Neural cell (in vitro differentiated cells): ENCODE results near the gene CMTM6. TPM values are rescaled to one million over a fixed set of nuclear protein-coding genes. Genes with fewer than 3 reads are reported as not detected.

Experiments used
- H2AFZ ChIP-seq: fragments of 200-600, 300-800 bp; sonication (generic), shearing (Covaris generic); 2 replicates; pipeline ENCODE4 v1.6.0; 2014; ENCODE audit warnings: low read depth, mild to moderate bottlenecking, antibody characterized with exemption, low read length, moderate library complexity
- H3F3A ChIP-seq: fragments of 200-600 bp; shearing (Covaris generic); 2 replicates; pipeline ENCODE4 v1.6.1; 2016; ENCODE audit warnings: mild to moderate bottlenecking, moderate library complexity, mixed read lengths, antibody characterized with exemption, low read length; ENCODE audit not compliant: insufficient read depth, poor library complexity, severe bottlenecking
- H3K27ac ChIP-seq: fragments of 200-600, 300-800 bp; sonication (generic), shearing (Covaris generic); 2 replicates; pipeline ENCODE4 v1.5.1; 2014; ENCODE audit warnings: mild to moderate bottlenecking, low read length, moderate library complexity
- H3K27me3 ChIP-seq: fragments of 300-800, 200-600 bp; sonication (generic), shearing (Covaris generic); 2 replicates; pipeline ENCODE4 v1.6.0; 2014; ENCODE audit warnings: mild to moderate bottlenecking, low read depth, low read length, moderate library complexity; ENCODE audit not compliant: insufficient read depth
- H3K36me3 ChIP-seq: fragments of 300-800, 200-600 bp; sonication (generic), shearing (Covaris generic); 2 replicates; pipeline ENCODE4 v1.5.1; 2014; ENCODE audit warnings: mild to moderate bottlenecking, antibody characterized with exemption, low read length, moderate library complexity; ENCODE audit not compliant: insufficient read depth
- H3K4me2 ChIP-seq: fragments of 300-800, 200-600 bp; sonication (generic), shearing (Covaris generic); 2 replicates; pipeline ENCODE4 v1.6.0; 2014; ENCODE audit warnings: mild to moderate bottlenecking, low read length
- H3K4me3 ChIP-seq: fragments of 300-800, 200-600 bp; sonication (generic), shearing (Covaris generic); 2 replicates; pipeline ENCODE4 v1.5.1; 2014; ENCODE audit warnings: mild to moderate bottlenecking, low read length, moderate library complexity
- H3K79me2 ChIP-seq: fragments of 200-600 bp; shearing (Covaris generic); replicated peaks from 2 replicates; pipeline ENCODE4 v1.6.0; 2014; ENCODE audit warnings: mild to moderate bottlenecking, low read length, moderate library complexity; ENCODE audit not compliant: insufficient read depth
- H3K9ac ChIP-seq: fragments of 300-800, 200-600 bp; sonication (generic), shearing (Covaris generic); 2 replicates; pipeline ENCODE4 v1.6.1; 2016; ENCODE audit warnings: mild to moderate bottlenecking, low read length, mixed read lengths
- H3K9me2 ChIP-seq: fragments of 200-600 bp; shearing (Covaris generic); 2 replicates; pipeline ENCODE4 v1.6.1; 2016; ENCODE audit warnings: mild to moderate bottlenecking, low read length, mixed read lengths; ENCODE audit not compliant: insufficient read depth
- H3K9me3 ChIP-seq: fragments of 200-600, 300-800 bp; sonication (generic), shearing (Covaris generic); 2 replicates; pipeline ENCODE4 v1.6.1; 2016; ENCODE audit warnings: mild to moderate bottlenecking, mixed run types, low read length, moderate library complexity, mixed read lengths
- H4K20me1 ChIP-seq: fragments of 200-600 bp; shearing (Covaris generic); 2 replicates; pipeline ENCODE4 v1.6.1; 2016; ENCODE audit warnings: mild to moderate bottlenecking, mixed run types; ENCODE audit not compliant: insufficient read depth
- CTCF ChIP-seq: fragments of 450-650 bp; IDR thresholded peaks from 2 replicates; pipeline ENCODE4 v1.5.1; 2014; ENCODE audit warnings: antibody characterized with exemption, mild to moderate bottlenecking, moderate library complexity; ENCODE audit not compliant: poor library complexity, severe bottlenecking
- EP300 ChIP-seq: fragments of 450-650 bp; conservative IDR thresholded peaks from 2 replicates; pipeline ENCODE4 v1.6.1; 2014; ENCODE audit warnings: antibody characterized with exemption, mild to moderate bottlenecking, moderate library complexity; ENCODE audit not compliant: poor library complexity, severe bottlenecking
- EZH2 ChIP-seq: fragments of 200-600, 300-800 bp; shearing (Covaris generic), sonication (generic); IDR thresholded peaks from 2 replicates; pipeline ENCODE4 v1.6.1; 2014; ENCODE audit warnings: antibody characterized with exemption, low read length, borderline replicate concordance, mild to moderate bottlenecking; ENCODE audit not compliant: insufficient read depth, poor library complexity, severe bottlenecking
- MXI1 ChIP-seq: fragments of 450-650 bp; conservative IDR thresholded peaks from 2 replicates; pipeline ENCODE4 v1.6.1; 2014; ENCODE audit warnings: antibody characterized with exemption, mild to moderate bottlenecking; ENCODE audit not compliant: poor library complexity, severe bottlenecking
- POLR2AphosphoS5 ChIP-seq: IDR thresholded peaks from 2 replicates; pipeline ENCODE4 v1.6.1; 2012
- RAD21 ChIP-seq: fragments of 450-650 bp; conservative IDR thresholded peaks from 2 replicates; pipeline ENCODE4 v1.6.1; 2014; ENCODE audit warnings: antibody characterized with exemption, mild to moderate bottlenecking, moderate library complexity
- REST ChIP-seq: IDR thresholded peaks from 2 replicates; pipeline ENCODE4 v1.6.1; 2012; ENCODE audit warnings: borderline replicate concordance
- SMC3 ChIP-seq: fragments of 450-650 bp; conservative IDR thresholded peaks from 2 replicates; pipeline ENCODE4 v1.6.1; 2014; ENCODE audit warnings: antibody characterized with exemption, mild to moderate bottlenecking, moderate library complexity; ENCODE audit not compliant: poor library complexity
- TAF1 ChIP-seq: IDR thresholded peaks from 2 replicates; pipeline ENCODE4 v1.6.1; 2012; ENCODE audit warnings: low read depth
- polyA plus RNA-seq: library from polyadenylated mRNA; depleted of rRNA; stranded (reverse); fragments of >200 nt; gene quantifications from 2 replicates; pipeline ENCODE4 v1.2.3, GENCODE V29; 2014

Gene CMTM6
- polyA plus RNA-seq, 1 donor from 2014 or later = 12.8 TPM

GRCh38 chr3:32450992-32451659, 51.5 kb downstream of the CMTM6 start:
- Histone ChIP-seq H3K27ac (no peak overlapping the region), H2AFZ (no peak overlapping the region), H3K27me3 (no peaks in the 10 kb centered on the region)

GRCh38 chr3:32450426-32450825, 52.2 kb downstream of the CMTM6 start:
- no peaks in the 10 kb centered on the region for H3K9me2 ChIP-seq
- H3K27me3 ChIP-seq = no peaks in the 10 kb centered on the region
- no peak overlapping the region for H3K4me2 ChIP-seq
- no peaks in the 10 kb centered on the region for H3K79me2 ChIP-seq
- H3K36me3 ChIP-seq = no peaks in the 10 kb centered on the region
- no peaks in the 10 kb centered on the region for H3K9me3 ChIP-seq
- TF ChIP-seq CTCF (no peak), POLR2AphosphoS5 (no peak), RAD21 (no peak), TAF1 (no peak), EZH2 (no peak), EP300 (no peak), REST (no peak), SMC3 (no peak), MXI1 (no peak)
- no peak overlapping the region for H3K9ac ChIP-seq
- H3K27ac ChIP-seq = no peak overlapping the region
- H3F3A ChIP-seq = no peaks in the 10 kb centered on the region
- H3K4me3 ChIP-seq = no peak overlapping the region
- H4K20me1 ChIP-seq = no peaks in the 10 kb centered on the region
- H2AFZ ChIP-seq = no peak overlapping the region

More at GRCh38 chr3:32450992-32451659, 51.5 kb downstream of the CMTM6 start:
- Histone ChIP-seq H3K36me3 (no peaks in the 10 kb centered on the region), H3K79me2 (no peaks in the 10 kb centered on the region), H3K4me2 (no peak overlapping the region), H3K9me3 (no peaks in the 10 kb centered on the region), H4K20me1 (no peaks in the 10 kb centered on the region), H3K9me2 (no peaks in the 10 kb centered on the region), H3K4me3 (no peak overlapping the region), H3F3A (no peaks in the 10 kb centered on the region), H3K9ac (no peak overlapping the region)
- TF ChIP-seq TAF1 (no peak), CTCF (no peak), EP300 (no peak), EZH2 (no peak)
